Measurements from ENCODE around the gene TP53RK.

TP53RK gene

DNA sequence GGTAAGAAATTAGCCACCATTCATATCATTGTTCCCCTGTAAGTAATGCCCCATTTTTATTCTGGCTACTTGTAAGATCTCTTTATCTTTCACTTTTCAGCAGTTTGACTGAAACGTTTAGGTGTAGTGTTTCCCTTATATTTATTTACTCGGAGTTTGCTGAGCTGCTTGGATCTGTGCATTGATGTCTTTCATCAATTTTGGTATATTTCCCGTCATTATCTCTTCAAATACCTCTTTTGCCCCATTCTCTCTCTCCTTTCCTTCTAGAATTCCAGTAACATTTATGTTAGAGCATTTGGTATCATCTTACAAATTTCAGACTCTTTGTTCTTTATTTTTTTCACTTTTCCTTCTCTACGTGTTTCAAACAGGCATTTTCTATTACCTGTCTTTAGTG, 28.8 kb downstream of the TP53RK start:
- DNase-seq (ENCODE audit: low read depth in 3 of 3), result no peak

DNA sequence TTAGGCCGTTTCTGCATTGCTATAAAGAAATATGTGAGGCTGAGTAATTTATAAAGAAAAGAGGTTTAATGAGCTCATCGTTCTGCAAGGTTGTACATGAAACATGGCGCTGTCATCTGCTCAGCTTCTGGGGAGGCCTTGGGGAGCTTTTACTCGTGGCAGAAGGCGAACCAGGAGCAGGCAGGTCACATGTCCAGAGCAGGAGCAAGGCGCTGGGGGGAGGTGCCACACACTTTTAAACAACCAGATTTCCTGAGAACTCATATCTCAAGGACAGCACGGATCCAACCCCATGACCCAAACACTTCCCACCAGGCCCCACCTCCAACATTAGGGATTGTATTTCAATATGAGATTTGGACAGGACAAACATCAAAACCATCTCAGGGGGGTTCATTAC, 31.6 kb downstream of the TP53RK start:
- no peak for DNase-seq (ENCODE audit: low read depth in 3 of 3)

DNA sequence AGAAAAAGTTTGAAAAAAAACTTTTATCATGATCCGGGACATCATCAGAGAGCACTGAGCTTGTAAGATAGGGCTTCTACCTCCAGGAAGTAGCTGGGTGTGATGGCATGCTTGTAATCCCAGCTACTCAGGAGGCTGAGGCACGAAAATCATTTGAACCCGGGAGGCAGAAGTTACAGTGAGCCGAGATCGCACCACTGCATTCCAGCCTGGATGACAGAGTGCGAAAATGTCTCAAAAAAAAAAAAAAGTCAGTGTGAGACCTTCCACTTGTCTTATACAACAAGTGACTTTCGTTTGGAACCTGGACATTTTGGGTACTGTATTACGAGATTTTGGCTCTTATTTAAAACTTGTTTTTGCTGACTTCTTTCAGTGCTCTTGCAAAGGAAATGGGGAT, 32.1 kb downstream of the TP53RK start:
- DNase-seq (ENCODE audit: low read depth in 3 of 3), result no peak

DNA sequence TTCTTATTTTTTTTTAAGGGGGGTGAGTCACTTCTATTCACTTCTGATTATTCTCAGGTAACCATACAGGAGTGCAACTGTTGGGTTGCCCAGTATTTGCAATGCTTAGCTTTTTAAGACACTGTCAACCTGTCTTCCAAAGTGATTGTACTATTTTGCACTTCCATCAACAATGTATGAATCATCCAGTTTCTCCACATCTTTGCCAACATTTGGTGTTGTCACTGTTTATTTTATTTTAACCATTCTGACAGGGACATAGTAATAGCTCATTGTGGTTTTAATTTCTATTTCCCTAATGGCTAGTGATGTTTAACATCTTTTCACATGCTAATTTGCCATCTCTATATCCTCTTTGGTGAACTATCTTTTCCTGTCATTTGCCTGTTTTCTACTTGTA, 36.5 kb downstream of the TP53RK start:
- DNase-seq (ENCODE audit: low read depth in 3 of 3), result no peak

DNA sequence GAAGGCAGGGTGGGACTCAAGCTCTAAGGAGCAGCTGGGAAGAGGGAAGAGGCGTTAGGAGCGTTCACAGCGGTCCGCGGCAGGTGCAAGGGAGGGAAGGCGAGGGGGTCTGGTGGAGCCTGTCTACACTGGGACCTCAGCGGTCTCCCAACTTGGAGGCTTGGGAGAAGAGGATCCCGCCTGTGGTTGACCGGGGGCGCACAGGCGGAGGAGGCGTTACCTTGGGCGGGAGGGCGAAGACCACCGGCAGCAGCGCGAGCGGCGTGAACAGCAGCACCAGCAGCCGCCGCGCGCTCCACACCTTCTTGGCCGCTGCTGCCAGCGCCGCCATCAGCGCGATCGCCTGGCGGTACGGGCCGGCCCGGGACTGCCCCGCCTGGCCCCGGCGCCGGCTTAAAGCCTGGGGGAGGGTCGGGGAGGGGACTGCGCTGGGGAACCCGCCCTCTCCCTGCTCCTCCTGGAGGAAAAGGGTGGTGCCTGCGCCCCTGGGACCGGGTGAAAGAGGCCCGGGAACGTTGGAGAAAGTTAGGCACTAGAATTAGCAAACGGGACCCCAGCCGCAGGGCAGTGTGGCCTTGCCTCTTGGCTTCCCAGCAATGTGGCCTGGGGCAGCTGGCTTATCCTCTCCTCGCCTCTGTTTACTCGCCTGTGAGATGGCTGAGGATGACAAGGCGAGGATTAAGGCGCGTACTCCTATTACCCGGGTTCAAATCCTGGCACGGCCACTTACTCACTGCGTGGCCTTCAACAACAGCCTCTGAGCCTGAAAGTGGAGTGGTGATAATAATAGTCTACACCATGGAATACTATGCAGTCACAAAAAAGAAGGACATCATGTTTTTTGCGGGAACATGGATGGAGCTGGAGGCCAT, 37.9 kb downstream of the TP53RK start, which contains the start of gene SLC13A3:
Gene SLC13A3, minus strand, starts transcription at position 369 of the 872 bp plus-strand sequence. Its CDS starts 38 bp downstream, at position 331.
- DNase-seq (ENCODE audit: low read depth in 3 of 3), result no peak

DNA sequence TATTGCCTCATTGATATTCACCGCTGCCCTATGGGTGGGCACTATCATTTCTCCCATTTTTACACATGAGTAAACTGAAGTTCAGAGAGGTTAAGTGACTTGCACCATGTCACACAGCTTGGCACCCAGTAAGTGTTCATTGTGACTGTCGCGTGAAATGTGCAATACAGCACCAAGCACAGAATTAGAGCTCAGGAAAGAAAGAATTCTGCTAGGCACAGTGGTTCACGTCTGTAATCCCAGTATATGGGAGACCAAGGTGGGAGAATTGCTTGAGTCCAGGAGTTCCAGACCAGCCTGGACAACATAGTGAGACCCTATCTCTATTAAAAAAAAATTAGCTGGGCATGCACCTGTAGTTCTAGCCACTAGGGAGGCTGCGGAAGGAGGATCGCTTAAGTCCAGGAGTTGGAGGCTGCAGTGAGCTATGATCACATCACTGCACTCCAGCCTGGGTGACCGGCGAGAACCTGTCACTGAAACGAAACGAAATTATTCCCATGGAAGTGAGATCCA, 38.6 kb downstream of the TP53RK start:
- DNase-seq (ENCODE audit: low read depth in 3 of 3), result no peak

DNA sequence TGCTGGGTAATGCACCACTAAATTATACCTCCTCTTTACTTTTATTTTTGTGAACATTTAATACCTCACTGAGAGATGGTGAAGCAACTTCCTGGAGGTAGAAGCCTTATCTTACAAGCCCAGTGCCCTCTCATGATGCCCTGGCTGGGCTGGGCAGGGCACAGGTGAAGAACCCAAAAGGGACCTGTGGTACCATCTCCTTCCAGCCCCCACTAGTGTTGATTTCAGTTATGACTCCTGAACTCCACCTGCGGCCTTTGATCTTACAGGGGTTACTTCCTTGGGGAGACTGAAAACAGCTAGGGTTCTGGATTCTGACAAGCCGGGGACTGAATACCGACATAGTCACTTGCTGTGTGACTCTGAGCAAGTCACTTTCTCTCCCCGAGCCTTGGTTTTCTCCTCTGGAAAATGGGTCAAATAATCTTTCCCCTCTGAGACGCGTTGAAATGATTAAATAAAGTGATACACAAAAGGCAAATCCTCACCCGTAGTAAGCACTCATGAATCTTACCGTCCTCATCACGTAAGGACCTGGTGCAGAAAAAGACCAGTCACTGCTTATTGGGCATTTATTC, 39.2 kb downstream of the TP53RK start:
- DNase-seq (ENCODE audit: low read depth in 3 of 3), result no peak

DNA sequence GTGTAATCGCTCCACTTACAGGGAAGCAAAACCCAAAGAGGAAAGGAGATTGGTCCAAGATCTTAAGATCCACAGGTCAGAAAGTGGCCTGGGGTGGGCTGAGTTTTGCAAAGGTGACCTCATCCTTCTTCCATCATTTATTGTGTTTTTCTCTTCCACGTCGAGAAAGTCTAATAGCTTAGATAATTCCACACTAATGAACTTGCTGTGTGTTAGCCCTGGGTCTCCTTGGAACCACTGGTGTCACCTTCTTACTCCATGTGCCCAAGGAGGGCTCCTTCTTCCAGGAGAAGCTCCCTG, 39.6 kb downstream of the TP53RK start:
- DNase-seq (ENCODE audit: low read depth in 3 of 3), result no peak

DNA sequence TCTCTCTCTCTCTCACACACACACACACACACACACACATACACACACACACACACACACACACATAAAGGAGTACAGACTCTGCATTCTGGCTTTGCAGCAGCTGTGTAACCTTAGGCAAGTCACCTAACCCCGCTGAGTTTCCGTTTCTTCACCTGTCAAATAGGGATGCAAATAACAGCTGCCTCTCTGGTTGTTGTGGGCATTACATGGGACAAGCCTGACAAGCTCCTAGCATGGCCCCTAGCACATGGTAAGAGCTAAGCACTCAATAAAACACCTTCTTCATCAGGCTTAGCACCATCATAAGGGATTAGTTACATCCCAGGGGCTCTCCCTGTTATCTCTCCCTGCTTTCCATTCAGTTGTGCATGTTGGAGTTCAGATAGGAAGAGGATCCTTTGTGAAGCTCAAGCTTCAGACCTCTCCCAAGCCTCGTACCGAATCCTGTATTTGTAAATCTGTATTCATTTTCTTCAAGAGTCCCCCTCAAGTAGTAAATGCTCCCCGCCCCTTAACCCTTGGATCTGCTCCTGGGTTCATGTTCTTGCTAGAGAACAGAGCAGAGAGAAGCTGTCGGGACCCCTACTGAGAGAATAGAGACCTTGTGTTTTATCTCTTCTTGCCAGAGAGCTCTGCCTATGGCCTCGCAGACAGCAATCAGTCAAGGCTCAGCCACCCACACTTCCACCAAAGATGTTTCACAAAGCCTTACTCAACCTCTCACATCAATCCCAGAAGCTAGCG, 40.2 kb downstream of the TP53RK start:
- DNase-seq (ENCODE audit: low read depth in 3 of 3), result no peak

DNA sequence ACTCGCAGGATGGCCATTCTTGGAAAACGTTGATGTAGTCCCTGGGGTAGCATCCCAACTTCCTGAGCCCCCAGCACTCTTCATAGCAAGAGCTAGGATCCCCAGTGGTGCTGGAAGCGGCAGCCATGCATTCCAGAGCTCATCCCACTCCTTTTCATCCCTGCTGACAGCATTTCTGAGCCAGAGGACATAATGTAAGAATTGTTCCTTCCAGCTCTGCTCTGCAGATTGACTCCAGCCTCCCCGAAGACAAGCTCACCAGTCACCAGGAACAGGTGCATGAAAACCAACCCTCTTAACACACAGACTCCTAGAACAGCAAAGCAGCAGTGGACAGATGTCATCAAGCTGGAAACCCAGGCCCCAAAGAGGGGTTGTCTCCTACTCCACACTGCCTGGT, 41.8 kb downstream of the TP53RK start:
- no peak for DNase-seq (ENCODE audit: low read depth in 3 of 3)

DNA sequence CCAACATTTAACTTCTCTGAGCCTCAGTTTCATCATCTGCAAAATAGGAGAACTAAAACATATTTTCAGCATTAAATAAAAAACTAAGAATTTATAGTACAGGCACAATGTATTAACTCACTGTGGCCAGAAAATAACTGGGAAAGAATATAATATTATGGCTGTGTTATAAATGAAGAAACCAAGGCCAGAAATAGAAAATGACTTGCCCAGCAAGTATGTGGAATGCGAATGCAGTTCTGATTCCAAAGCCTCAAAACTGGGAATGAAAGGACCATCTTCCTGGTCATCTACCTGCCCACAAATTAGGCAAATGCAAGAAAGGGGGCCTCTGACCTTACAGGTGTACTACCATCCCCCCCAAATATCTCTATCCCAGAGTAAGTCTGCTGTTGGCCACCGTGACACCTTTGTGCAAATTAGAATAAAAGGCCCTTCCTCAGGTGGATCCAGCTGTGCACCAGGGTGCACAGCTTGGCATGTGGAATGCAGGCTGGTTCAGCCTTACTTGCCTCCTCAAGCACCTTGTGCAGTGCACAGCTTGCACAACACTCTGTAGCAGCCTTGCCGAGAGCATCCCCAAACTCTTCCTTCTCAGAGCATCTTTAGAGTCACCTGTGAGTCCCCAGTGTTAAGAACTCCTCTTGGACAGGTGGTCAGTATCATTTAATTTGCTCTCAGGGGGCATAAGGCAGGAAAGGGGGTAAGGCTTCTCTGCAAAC, 42.4 kb downstream of the TP53RK start:
- no peak for DNase-seq (ENCODE audit: low read depth in 3 of 3)

DNA sequence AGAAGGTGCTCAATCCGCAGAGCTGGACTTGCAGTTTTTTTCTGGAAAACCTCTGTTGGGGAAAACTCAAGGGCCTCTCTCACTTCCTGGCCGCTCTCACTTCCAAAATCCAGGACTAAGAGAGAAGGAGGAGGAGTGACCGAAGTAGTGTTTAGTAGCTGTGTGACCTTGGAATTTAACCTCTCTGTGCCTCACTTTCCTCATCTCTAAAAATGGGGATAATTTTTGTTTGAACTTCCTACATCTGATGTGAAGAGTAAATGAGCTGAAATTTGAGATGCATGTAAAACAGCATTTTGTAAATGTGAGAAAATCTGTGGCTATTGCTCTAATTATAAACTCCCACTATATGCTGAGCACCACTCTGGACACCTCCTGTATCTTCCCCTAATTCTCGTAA, 43.1 kb downstream of the TP53RK start:
- DNase-seq (ENCODE audit: low read depth in 3 of 3), result no peak

DNA sequence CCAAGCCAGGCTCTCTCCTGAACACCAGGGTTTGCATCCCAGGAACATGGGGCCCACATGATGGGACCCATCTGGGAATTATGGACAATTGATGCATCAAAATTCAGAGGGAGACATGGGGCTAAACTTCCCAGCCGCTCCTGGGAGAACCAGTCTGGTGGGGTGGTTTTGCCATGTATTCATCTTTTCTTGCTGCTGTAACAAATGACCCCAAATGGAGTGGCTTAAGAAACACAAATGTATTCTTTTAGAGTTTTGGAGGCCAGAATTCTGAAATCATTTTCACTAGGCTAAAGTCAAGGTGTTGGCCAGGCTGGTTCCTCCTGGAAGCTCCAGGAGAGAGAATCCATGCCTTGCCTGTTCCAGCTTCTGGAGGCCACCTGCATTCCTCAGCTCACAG, 44.5 kb downstream of the TP53RK start:
- DNase-seq (ENCODE audit: low read depth in 3 of 3), result no peak

DNA sequence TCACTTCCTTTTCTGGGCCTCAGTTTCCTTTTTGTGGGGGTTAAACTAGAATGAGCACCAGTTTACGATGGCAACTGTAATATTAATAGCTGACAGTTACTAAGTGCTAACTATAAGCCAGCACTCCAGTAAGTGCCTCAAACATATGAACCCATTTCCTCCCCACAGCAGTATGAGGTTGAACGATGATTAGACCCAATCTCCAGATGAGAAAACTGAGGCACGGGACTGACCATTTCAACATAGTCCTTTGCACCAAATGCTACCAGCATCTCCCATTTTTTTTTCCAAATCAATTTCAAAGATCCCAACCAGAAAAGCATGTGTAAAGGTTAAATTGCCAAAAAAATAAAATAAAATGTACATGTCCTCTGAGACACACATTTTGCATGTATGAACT, 45.1 kb downstream of the TP53RK start:
- DNase-seq (ENCODE audit: low read depth in 3 of 3), result no peak

DNA sequence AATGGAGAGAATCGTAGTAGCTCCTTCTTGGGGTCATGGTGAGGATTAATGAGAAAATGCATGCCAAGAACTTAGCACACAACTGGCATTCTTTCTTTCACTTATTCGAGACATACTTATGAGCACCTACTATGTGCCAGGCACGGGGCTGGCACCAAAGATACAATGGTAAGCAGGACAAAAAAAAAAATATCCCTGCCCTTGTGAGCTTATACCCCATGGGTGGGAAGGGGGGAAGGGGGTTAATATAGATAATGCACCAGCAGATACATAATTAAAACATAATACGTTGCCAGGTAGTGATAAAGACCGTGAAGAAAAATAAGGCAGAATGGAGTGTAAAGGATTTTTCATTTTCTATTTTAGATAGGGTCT, 46.3 kb downstream of the TP53RK start:
- no peak for DNase-seq (ENCODE audit: low read depth in 3 of 3)

DNA sequence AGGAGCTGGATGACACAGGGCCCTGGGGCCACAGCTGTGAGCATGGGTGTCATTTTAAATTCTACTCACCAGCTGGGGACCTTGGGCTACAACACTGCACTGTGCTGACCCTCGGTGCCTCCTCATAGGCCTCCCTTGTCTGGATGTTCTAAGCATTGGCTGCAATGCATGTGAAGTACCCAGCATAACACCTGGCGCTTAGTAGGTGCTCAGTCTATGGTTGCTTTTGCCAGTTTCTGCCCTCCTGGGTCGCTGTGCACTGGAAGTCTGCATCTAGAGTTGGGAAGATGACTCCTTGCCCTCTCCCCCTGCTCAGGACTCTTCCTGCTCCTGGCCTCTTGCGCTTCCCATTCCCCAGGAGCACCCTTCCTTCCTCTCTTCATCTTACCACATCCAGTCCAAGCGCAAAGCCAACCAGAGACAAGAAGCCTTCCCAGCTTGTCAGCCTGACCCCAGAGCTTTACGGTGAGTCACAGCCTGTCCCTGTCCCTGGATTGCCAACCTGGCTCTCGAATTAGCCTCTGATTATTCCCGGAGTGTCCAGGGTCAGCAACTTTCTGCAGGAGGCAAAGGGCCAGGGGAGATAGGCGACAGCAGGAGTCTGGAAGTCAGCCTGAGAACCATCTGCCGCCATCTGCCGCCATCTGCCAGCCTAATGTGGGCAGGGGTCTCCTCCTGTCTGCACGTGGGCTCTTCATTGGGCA, 46.8 kb downstream of the TP53RK start:
- DNase-seq (ENCODE audit: low read depth in 3 of 3), result no peak

DNA sequence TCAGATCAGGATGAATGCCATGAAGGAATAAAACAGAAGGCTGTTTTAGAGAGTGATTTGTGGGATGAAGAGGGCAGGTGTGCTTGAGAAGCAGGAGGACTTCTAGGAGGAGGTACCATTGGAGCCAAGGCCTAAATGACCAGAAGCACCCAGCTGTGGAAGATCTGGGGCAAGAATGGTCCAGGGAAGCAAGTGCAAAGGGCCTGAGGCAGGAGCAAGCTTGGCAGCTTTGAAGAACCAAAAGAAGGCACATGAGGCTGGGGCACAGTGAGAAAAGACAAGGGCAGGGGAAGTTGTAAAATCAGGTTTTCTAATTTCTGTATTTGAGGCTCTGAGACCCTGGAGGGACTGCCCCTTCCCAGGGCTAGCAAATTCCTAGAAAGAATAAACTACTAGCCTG, 47.8 kb downstream of the TP53RK start:
- DNase-seq (ENCODE audit: low read depth in 3 of 3), result no peak

DNA sequence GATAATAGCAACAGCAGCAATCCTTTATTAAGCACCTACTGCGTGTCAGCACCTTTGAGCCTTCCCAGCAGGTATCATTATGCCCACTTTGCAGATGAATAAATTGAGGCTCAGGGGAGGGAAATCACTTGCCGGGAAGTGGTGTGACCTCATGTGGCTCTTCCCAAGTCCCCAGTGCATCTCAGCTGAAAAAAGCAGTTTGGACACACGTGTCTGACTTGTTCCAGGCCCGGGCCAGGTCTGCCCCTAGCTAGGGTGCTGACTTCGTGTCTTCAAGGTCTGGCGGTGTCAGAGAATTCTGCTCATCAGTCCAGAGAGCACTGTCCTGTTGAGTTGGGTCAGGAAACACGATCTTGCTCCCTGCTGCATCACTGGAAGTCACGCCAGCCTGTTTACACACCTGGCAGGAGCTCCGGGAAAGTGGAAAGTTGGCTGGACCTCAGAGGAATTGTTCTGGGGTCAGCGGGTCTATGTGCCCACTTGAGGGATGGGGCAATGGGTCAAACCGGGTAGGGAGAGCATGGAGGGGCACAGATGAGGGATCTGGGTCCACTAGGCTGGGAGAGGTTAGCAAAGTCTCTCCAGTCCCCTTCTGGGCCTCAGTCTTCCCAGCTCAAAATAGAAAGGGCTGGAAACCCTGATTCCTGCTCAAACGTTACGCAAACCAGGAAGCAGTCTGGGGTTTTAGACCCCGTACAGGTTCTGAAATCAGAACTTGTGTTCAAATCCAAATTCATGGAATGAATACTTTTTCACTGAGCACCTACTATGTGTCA, 48.5 kb downstream of the TP53RK start:
- DNase-seq (ENCODE audit: low read depth in 3 of 3), result no peak

DNA sequence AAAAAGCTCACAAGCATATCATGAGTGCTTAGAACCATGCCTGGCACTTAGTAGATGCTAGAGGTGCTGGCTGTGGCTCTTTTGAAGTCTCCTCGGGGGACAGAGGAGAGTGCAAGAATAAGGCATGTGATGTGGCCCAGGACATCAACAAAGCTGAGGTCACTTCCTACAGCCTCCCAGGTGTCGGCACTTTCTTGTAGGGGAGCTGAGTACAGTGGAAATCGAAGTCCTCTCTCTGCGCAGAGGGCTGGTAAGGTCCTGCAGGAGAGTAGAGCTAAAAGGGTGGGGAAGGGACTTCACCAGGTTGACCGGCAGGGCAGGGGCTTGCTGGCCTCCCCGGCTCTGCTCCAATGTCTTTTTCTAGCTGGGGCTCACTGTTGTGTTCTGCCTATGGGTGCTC, 49.2 kb downstream of the TP53RK start:
- no peak for DNase-seq (ENCODE audit: low read depth in 3 of 3)

DNA sequence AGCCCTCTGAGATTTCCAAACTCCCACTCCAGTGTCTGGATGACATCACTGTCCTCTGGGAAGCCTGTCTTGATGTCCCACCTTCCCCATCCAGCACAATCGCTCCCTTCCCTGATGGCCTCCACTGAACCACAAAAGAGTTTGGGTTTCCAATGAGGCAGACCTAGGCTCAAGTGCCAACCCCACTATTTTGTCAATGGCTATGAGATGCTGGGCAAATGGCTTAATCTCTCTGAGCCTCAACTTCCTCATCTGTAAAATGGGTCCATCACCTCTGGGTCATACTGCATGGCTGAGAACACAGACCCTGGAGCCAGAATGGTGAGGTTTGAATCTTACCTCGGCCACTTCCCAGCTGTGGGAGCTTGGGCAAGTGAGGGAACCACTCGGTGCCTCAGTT, 49.7 kb downstream of the TP53RK start:
- DNase-seq (ENCODE audit: low read depth in 3 of 3), result no peak

DNA sequence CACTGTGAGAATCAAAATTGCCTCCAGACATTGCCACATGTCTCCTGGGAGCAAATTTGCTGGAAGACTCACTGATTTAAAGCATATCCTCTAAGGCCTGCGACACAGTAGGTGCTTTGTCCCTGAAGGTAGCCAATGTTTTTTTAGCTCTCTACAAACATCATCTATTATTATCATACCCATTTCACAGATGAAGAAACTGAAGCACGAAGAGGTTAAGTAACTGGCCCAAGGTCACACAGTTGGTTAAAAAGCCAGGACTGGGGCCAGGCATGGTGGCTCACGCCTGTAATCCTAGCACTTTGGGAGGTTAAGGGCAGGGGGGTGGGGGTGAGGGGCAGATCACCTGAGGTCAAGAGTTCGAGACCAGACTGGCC, 50.4 kb downstream of the TP53RK start:
- no peak for DNase-seq (ENCODE audit: low read depth in 3 of 3)
